NCI-H2227 (cell line): ENCODE data around the gene CITED4.

Experiments
- DNase-seq: peaks from one replicate; lab custom pipeline; 2025; ENCODE audit not compliant: unreplicated experiment; lab: John Stamatoyannopoulos, UW

The CITED4 gene

GRCh38 chr1:40837601-40838000, 24.6 kb downstream of the CITED4 start:
- DNase-seq, result no peak

- no peak for DNase-seq
These were observed 25.9 kb downstream of the CITED4 start for GRCh38 chr1:40836283-40836682.

GRCh38 chr1:40834968-40835545, 27.1 kb downstream of the CITED4 start:
- DNase-seq, result no peak

DNA sequence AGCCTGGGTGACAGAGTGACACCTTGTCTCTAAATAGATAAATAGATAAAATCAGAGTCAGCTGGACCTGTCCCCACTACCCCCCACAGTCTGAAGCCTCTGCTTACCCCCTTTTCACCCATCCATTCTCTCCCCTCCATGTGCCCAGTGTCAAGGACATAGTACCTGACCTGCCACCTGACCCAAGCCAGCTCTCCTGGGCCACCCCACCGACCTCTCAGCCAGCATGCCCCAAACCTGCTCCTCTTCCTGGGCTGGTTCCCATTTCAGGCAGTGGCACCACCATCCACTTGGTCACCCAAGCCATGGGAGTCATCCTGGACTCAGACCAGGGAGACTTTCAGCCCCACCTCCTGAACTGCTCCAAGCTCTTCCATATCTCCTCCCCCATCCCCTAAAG, 28.2 kb downstream of the CITED4 start:
- DNase-seq, result no peak

- DNase-seq, result no peak
These were observed 31.0 kb downstream of the CITED4 start for GRCh38 chr1:40831001-40831732.

DNA sequence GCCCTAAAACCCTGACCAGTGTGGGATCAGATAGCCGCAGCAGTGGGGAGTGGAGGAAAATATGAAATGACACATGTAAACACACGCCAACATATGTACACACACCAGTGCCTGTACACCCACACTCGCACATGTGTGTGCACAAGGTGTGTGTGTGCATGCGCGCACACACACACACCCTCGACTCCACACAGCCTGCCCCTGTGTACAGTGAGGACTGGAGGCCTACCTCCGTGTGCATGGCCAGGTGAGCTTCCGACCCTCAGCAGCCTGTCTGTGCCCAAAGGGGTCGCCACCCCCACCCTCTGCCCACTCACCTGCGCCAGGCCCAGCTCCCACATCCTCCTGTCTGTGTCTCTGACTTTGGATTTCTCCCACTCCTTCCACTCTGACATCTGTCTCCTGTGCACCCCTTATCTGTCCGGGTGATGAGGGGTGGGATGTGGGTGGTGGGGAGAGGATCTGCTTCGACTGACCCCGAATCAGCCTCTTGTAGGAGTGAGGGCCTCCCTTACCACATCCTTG, 31.7 kb downstream of the CITED4 start:
- no peak for DNase-seq

- no peak for DNase-seq
These were observed 32.4 kb downstream of the CITED4 start for GRCh38 chr1:40829631-40830245.

GRCh38 chr1:40825996-40826395, 36.2 kb downstream of the CITED4 start:
- DNase-seq, result no peak

- DNase-seq, result no peak
These were observed 36.8 kb downstream of the CITED4 start for GRCh38 chr1:40825435-40825788.

- DNase-seq, result no peak
These were observed 37.4 kb downstream of the CITED4 start for GRCh38 chr1:40824591-40825434.

GRCh38 chr1:40823983-40824382, 38.2 kb downstream of the CITED4 start:
- no peak for DNase-seq

DNA sequence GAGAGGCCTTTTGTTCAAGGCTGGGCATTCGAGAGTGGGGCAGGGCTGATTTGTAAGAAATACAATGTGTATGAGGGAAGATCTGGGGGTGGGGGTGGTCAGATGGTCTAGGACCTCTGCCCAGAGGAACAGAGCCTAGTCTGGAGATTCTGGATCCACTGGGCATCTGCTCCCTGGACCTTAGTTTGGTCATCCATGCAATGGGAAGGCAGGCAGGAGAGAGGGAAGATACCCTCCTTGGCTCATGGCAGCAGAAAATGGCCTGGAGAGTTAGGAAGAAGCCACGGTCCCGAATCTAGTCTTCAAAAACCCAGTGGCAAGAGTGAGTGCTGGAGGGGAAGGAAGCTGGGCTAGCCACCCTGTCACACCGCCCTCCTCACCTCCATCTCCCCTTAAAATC, 38.8 kb downstream of the CITED4 start:
- no peak for DNase-seq

GRCh38 chr1:40822890-40823289, 39.3 kb downstream of the CITED4 start:
- no peak for DNase-seq

DNA sequence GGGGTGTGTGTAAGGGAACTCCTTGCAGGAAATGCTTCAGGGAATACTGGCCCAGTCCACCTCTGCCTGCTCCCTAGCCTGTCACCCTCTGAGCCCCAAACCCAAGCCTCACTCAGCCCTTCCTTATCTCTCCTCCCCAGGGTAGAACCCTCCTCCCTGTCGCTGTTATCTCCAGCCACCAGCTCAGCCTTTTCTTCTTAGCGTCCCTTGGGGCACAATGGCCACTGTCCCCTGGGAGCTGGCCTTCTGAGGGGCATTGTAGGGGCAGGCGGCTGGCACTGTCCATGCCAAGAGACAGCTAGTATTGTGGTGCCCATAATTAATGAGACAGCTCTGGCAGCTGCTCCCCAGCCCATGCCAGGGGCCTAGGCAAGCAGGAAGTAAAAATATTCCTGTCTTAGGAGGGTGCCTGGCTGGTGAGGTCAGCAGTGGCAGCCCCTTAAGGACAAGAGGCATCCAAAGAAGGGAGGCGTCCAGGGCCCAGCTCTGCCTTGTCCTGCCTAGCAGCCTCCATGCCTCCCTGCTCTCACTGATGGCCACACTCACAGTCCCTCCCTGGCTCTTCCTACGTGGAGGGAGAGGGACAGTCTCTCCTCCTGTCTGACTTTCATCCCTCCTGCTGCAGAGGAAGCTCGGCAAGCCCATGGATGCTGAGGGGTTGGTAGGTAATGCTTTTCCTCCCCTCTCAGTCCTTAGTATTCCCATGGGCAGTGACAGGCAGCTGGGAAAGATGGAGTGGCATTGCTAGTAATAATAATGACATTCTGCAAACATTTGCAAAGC, 41.1 kb downstream of the CITED4 start:
- no peak for DNase-seq

DNA sequence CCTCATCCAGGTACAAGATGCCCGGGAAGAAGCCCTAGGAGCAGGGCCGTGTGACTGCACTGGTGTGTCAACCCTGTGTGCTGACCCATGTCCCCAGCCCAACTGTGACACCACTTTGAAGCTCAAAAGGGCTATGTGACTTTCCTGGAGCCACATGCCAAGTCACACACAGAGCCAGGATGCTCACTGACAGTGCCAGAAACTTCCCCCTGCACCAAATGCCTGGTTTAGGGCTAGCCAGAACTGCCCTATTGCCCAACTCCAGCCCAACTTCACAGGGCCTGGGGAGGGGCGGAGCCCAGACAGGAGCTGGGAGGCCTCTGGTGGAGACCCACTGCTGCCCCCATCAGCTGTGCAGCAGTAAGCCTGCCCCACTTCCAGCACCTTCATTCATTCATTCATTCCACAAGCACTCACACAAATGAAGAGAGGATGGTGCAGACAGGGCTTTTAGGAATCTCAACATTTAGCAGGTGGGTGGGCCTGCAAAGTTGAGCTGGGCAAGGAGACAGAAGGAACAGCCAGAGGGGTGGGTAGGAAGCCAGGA, 41.8 kb downstream of the CITED4 start:
- no peak for DNase-seq

DNA sequence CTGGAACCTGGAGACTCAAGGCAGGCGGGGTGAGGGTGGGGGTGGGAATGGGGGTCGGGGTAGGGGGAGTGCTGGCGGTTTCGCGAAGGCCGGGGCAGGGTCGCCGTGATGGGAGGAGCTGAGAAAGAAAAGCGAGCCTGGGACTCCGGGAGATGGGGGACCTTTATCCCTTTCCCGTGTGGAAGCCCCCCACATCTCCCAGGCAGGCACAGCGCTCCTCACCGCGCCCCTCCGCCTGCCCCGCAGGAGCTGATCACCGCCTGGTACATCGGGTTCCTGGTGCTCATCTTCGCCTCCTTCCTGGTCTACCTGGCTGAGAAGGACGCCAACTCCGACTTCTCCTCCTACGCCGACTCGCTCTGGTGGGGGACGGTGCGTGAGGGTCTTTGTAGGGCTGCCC, 43.1 kb downstream of the CITED4 start:
- no peak for DNase-seq

DNA sequence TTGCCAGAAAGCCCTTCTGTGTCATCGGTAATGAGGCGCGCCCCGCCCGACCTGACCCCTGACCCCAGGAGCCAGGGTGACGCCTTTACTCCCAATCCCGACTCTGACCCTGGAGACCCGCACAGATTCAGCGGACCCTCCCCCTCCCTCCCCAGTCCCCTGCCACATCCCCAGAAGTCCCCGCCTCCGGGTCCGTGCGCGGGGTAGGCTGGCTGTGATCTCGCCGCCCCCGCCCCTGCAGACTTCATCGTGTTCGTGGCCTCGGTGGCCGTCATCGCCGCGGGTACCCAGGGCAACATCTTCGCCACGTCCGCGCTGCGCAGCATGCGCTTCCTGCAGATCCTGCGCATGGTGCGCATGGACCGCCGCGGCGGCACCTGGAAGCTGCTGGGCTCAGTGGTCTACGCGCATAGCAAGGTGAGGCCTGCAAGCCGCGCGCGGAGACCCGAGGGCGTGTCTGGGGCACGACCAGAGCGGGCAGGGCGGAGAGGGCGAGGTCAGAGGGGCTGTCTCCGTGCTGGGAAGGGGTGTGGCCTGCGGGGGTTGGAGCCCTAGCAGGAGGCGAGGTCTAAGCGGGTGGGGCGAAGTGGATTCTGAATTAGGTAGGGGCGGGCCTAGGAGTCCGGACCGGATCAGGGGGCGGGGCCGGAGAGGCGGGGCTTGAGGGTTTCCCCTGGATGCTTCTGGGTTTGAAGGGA, 43.8 kb downstream of the CITED4 start:
- DNase-seq, result no peak

GRCh38 chr1:40817791-40818263, 44.3 kb downstream of the CITED4 start:
- no peak for DNase-seq

DNA sequence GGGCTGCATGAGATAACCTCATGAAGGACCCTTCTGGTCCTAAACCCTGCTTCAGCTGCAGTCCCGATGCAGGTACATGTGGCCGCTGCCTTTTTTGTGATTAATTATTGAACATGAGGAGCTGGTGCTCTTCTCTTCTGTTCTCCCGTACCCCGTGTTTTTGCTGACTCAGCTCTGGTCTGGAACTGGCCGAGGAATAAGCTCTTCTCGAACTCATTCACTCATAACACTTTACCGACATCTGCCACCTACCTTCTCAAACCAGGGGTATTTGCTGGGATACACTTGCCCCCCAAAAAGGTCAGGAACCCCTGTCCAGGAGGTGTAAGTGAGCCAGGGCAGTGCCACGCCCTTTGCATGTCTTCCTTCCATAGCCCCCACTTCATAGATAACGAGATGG, 46.7 kb downstream of the CITED4 start:
- DNase-seq, result no peak
